ENCODE measurements around the gene ALPK3.
"Not testable (repeated sequence)": the region's sequence is repeated elsewhere in the genome, so short reads cannot be mapped to it uniquely, and the experiment has no call there.

The ALPK3 gene

DNA sequence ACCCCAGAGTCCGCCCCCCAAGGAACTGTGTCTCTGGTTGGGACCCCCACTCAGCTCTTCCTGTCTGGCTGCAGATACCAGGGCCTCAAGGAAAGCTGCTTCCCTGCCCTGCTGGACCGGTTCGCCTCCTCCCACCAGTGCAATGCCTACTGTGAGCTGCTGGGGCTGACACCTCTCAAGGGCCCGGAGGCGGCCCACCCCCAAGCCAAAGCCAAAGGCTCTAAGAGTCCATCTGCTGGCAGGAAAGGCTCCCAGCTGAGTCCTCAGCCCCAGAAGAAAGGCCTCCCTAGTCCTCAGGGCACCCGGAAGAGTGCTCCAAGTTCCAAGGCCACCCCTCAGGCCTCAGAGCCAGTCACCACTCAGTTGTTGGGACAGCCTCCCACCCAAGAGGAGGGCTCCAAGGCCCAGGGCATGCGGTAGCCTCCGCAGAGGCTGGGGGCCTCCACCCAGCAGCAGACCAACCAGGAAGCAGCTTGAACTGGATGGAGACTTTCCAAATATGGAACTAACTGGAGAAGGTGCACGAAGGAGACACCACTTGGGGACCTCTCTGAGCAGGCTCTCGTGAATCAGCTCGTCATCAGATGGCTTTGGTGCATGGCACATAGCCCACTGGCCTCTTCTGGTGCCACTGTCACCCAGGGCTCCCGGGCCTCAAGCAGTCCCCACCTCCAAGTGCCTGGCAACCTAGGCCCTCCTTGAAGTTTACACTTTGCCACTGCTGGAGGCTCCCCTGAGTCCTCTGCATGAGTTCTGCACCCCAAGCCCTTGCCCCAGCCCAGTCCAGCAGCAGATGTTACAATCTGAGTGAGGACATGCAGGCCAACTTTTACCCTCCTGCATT, 51.1 kb downstream of the ALPK3 start:
- FAIRE-seq (no peak), DNase-seq (ENCODE audit: insufficient read length, low spot score) (no peak)

DNA sequence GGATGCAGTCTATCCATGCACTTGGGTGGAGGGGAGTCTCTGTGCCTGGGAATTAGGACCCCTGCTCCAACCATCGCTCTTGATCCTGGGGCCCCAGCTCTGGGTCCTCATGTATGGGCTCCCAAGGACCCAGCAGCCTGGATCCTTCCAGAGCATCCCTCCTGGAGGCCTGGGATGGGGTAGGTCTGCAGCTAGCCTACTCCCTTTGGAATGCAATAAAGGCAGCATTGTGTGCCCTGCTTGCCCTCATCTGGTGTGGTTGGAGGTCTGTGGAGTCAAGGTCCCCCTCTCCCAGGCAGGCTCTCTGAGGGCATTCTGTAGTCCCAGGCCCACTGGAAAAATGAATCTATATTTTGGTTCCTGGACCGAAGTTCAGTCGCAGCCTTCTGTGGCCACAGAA, 52.4 kb downstream of the ALPK3 start:
- DNase-seq (ENCODE audit: insufficient read length, low spot score), result no peak
- FAIRE-seq, result no peak

DNA sequence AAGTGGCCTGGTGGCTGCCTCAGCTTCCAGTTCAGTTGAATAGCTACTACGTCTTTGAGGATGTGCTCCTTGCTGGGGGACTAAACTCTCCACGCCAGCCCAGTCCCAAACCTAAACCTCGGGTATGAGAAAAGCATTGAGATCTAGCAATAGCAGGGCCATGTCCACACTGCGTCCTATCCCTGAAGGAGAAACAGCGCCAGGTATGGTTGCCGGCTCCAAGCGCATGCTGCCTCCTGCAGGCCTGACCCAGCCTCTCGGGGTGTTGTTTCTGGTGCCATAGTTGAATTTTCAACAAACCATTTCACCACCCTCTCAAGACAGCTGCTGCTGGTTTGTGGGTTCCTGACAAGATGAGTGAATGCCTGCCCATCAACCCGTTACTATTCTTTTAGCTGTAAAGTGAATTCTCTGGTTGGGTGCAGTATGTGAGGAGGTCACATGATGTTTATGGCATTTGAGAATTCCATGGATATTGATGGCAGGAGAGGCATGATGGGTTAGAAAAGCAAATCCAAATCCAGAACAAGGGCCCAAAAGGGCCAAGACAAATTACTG, 54.4 kb downstream of the ALPK3 start:
- no peak for DNase-seq (ENCODE audit: insufficient read length, low spot score)
- FAIRE-seq, result no peak

DNA sequence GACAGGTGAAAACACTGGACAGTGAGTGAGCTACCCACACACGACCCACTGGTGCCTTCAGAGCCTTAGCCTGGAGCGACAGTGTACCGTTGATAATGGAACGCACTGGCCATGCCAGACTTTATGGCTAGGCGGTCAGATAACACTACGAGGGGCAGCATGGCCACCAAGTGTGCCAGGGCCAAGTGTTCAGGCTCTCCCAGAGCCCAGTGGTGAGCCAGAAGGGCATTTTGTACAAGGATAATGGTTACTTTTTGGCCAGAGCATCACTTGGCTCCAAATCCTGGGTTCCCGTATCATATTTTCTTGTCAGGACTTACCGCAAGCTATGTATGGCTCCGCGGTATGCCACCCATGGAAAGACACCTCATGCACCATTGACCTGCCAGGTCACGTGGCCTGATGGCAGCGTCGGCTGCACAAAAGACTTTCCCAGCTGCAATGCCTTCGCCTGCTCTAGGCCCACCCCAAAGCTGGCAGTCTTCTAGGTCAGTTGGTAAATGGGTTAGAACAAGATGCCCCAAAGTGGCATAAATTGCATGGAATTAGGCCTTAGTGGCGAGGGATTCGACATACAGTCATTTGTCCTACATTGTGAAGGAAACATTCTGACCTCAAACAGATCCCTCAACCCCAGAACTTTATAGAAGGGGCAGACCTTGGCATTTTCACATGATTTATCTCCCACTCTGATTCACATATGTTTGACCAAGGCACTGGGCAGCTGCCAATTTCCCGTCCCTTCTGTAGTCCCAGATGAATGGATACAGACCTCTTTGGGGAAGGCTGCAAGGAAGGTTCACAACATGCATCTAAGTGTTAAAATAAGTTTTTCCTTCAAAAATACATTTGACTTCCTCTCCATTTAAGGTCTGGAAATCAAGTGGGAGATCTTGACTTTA, 55.1 kb downstream of the ALPK3 start:
- DNase-seq (ENCODE audit: insufficient read length, low spot score) (no peak), FAIRE-seq (no peak)

DNA sequence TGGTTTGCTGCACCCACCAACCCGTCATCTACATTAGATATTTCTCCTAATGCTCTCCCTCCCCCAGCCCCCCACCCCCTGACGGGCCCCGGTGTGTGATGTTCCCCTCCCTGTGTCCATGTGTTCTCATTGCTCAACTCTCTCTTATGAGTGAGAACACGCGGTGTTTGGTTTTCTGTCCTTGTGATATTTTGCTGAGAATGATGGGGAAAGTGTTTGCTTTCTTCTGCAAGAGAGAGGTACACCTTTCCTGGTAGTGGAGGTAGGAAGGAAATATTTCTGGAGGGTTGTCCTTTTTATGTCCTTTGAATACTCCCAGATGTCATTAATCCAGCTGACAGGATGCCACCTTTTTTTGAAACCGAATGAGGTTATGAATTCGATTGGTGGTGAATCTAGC, 56.8 kb downstream of the ALPK3 start:
- DNase-seq (ENCODE audit: insufficient read length, low spot score), result no peak
- no peak for FAIRE-seq

DNA sequence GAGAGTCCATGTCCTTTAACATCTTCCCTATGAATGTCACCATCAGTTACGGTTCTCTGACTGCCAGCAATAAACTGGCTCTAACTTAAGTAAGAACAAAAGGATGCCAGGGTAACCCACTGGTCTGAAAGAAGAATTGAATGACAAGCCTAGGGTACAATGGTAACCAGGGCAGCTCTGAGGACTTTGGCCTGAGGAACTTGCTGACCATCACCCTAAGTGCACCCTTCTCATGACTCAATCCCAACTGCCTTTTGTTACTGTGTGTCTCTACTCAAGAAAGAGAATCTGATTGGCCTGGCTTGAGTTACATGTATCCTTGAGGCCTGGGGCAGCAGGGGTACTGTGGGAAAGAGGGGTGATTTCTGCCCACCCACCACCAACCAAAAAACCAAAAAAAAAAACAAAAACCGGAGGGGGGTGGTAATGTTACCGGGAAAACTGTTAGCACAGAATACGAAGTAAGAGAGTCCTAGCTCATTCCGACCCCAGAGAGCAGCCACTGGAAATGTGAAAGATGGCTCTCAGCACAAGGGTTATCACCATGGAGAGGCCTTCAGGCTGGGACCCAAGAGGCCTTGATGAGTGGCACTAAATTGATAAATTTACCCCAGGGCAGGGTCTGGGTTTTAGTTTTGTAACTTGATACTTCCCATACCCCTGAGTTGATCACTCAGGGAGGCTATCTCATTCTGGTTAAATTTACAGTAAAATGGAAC, 58.0 kb downstream of the ALPK3 start:
- FAIRE-seq (no peak), DNase-seq (ENCODE audit: insufficient read length, low spot score) (no peak)

DNA sequence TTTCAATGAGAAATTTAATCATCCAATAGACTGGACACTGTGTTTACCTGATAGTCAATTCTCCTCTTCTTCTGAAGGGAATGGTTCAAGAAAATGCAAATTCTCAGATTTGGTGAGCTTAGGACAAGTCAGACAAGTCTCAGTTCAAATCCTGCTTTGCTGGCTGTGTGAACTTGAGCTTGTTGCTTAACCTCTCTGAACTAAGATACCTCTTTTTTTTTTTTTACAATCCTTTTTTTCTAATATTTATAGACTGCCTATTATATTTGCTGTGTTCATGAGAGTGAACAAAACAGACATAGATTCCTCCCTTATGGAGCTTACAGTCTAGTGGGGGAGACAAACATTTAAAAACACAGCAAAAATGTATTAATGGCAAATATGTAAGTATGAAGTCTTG, 59.1 kb downstream of the ALPK3 start:
- no peak for FAIRE-seq
- no peak for DNase-seq (ENCODE audit: insufficient read length, low spot score)

DNA sequence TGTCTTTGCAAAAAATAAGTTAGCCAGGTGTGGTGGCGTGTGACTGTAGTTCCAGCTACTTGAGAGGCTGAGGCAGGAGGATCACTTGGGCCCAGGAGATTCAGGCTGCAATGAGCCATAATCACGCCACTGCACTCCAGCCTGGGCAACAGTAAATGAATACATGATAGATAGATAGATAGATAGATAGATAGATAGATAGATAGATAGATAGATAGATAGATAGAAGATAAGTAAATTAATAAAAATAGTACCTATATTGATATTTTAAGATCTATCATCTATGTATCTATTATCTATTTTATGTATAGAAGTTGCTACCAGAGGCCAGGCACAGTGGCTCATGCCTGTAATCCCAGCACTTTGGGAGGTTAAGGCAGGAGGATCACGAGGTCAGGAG, 60.5 kb downstream of the ALPK3 start:
- not testable (repeated sequence) for FAIRE-seq; DNase-seq (ENCODE audit: insufficient read length, low spot score)

DNA sequence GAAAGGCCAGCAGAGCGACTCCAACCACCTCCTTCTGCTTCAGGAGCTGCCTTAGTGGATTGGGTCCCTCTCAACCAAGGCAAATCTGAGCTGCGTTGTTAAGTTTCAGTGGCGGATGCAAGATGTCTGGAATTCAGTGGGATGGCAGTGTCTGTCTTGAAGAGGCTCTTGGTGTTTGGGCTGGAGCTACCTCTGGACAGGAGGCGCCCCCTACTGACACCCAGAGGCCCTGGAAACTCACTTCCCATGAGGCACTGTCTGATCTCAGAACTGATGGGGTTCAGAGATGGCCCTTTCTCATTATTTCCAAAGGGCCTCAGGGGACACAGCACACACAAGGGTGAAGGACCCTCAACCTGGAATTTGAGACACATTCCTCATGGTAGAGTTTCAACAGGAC, 61.3 kb downstream of the ALPK3 start:
- peak; percentile 75 for DNase-seq (ENCODE audit: insufficient read length, low spot score)
- no peak for FAIRE-seq

DNA sequence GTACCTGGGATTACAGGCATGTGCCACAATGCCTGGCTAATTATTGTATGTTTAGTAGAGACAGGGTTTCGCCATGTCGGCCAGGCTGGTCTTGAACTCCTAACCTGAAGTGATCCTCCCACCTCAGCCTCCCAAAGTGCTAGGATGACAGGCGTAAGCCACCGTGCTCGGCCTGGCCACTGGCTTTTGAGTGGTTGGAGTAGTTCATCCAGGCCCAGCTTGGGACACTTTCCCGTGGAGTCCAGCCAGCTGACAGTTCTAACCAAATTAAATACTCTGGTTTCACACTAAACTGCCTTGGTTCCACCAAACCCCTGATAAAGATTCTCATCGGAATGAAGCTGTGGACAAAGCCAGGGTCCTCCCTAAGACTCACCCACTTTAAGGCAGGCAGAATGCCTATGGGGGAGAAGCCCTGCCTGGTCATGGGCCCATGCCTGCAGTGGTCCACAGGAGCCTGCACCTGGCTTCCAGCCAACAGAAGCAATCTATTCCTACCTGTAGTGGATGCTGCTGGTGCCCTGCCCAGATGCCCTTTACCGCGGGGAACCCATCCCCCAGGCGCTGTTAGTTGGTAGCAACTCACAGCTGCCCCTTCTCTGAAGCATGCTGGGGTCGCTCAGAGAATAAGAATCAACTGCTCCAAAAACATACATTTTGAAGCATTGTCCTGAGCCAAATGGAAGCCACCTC, 62.1 kb downstream of the ALPK3 start:
- FAIRE-seq (no peak), DNase-seq (ENCODE audit: insufficient read length, low spot score) (no peak)

DNA sequence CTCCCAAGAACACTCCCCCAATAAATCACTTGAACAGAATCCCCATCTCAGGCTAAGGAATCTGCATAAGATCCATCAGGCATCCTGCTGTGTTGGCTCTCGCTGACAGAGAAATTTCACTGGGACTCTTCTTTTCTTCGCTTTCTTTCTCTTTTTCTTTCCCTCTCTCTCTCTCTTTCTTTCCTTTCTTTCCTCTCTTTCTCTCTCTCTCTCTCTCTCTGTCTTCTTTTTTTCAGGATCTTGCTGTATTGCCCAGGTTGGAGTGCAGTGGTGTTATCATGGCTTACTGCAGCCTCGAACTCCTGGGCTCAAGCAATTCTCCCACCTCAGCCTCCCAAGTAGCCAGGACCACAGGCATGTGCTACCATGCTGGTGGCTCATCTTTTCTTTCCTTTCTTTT, 62.9 kb downstream of the ALPK3 start:
- FAIRE-seq, result no peak

DNA sequence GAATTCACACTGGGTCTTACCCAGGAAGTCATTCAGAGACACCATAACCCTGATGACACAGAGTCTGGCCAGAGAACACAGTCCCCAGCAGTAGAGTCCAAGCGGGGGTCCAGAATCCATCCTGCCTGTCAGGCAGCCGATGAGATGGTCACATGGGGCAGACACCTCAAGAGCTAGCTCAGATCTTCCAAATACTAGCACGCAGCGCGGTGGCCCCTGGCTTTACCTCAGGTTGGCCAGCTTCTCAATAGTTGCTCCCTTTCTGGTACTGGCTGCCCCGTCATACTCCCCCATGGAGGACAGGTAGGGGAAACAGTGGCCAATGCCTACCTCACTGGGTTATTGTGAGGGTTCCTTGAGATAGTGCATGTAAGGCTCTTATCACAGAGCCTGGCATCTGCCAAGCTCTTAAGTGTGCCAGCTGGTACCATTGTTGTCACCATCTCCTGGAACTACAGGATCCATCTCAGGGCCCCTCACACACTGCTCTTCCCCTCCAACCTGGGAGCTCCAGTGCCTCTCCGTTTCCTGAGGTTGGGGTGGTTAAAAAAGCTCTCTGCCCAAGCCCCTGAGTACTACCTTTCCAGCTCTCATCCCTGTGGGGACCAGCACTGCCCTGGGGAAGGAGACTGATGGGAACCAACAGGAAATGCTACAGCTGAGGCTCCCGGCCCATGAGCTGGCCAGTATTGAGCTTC, 63.8 kb downstream of the ALPK3 start:
- no peak for FAIRE-seq
- no peak for DNase-seq (ENCODE audit: insufficient read length, low spot score)

More for the DNA sequence above, 62.9 kb downstream of the ALPK3 start:
- no peak for DNase-seq (ENCODE audit: insufficient read length, low spot score)

DNA sequence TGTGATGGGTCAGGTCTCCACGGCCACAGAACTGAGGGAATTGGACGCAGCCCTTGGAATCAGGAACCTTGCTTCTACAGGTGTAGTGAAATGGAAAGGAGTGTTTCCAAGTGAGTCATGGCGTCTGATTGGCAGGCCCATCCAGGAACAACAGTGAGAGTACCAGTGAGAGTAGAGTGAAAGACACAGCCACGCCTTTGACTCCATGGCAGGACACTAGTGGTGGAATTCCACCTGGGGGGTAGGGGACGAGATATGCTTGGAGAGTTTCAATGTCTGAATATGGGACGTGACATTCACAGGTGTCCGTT, 64.3 kb downstream of the ALPK3 start:
- FAIRE-seq, result no peak
- no peak for DNase-seq (ENCODE audit: insufficient read length, low spot score)

DNA sequence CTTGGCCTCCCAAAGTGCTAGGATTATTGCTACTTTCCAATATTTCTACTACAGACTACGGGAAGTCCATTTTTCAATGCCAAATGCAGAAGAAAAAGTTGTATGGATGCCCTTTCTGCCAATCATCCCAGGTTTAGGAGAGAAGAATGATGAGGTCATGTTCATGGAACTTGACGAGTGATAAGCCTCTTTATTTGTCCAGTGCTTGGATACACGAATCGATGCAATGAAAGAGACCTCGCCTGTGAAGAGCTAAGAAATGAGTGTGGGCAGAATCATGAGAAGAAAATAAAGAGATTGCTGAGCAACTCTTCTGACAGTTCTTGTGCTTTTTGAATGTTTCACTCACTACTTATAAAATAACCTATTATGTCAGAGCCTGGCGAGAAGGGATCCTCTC, 66.3 kb downstream of the ALPK3 start:
- FAIRE-seq (no peak), DNase-seq (ENCODE audit: insufficient read length, low spot score) (no peak)

DNA sequence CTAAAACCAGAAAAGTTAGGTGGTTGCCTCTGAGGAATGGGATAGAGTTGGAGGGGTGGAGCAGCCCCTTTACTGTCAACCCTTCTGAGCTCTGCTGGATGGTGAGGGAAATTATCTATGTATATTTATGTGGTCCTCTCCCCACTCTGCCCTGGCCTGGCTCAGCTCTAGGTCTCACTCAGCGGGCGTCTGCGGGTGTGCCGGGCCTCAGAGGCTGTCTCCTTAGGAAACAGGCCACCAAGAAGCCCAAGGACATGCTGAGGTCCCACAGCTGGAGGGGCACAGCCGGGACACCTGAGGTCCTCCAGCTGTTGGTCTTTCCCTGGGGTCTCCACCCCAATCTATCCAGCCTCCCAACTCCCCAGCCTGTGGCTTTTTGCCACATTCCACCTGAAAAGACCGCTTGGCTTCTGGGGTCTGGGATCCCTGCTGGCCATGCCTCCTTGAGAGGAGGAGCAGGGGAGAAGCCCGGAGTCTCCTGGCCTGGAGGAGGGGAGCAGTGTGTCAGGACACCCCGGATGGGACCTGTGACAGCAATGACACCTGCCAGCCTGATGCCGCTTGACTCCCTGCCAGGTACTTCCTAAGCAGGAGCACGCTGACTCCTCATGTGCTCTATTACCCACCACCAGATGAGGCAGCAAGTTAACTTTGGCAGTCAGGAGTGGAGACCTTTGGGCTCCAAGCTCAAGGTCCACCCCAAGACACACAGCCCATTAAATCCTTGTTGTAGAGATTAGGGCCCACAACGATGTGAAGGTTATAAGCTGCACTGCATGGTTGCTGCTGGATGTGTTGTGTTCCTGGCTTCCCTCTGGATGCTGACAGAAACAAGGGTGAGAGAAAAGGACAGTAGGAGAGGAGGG, 67.0 kb downstream of the ALPK3 start, which contains the start of gene SLC28A1:
Gene SLC28A1, plus strand, starts transcription at position 747 of the 866 bp plus-strand sequence. CDS start 3,099 bp downstream, outside the sequence.
- no peak for FAIRE-seq
- no peak for DNase-seq (ENCODE audit: insufficient read length, low spot score)

DNA sequence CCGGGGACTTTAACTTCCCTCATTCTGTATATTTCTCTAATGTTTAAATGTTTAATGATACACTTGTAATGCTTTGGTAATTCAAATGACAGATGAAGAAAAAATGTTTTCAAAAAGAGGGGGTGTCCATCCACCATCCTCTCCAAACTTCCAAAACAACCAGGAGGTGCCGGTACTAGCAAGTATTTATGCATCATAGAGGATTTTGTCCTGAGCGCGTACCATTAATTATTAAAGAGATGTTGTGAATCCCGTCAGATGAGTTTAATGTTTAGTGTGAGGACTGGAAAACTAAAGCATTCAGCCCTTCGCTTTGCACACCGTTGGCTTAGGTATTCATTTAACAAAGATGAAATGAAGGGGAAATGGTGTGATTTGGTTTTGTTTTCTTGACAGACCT, 68.6 kb downstream of the ALPK3 start:
- no peak for FAIRE-seq
- DNase-seq (ENCODE audit: insufficient read length, low spot score), result no peak

DNA sequence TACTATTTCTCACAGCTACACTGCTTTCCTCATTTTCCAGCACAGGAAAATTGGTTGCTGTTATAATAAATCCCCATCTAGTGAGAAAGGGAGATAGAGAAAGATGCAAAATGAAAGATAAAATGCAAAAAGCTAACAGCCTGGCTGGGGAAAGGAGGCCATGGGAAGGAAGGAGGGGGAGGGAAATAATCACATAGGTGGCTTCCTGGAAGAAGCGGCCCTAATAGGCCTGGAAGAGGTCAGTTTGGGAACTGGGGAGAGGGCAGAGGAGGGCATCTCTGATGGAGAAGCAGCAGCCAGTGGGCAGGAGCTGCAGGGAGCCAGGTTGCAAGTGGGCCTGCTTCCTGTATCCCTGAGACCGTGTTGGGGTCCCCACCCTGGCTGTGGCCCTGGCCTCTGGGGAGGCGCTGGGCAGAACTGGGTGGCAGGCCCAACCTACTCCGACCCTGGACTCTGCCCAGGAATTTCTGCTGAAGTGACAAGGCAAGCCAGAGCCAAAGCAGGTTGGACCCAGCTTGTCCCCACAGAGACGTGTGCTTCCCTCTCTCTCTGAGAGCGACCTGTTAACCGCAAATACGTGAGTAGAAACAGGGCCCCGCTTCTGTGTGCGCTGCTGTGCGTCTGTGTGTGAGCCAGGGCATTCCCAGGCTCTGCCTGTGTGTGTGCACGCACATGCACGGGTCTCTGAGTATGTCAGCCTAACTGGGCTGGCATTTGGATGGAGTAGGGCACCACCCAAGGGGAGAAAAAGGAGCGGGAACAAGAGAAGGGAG, 69.2 kb downstream of the ALPK3 start:
- FAIRE-seq (no peak), DNase-seq (ENCODE audit: insufficient read length, low spot score) (no peak)

DNA sequence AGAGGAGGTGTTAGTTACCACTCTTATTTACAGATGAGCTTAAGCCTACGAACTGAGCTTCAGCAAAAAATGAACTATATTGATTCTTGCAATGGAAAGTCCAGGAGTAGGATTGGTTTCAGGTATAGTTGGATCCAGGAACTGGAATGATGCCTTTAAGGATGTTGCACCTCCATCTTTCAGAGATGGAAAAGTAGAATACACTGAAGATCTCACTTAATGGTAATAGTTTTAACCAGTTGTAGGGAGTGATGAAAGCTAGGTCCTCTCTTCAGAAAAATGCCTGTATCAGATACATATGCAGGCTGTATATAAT, 69.8 kb downstream of the ALPK3 start:
- no peak for DNase-seq (ENCODE audit: insufficient read length, low spot score)
- no peak for FAIRE-seq
